ENCODE data around the gene PSMD9.
"Not testable (repeated sequence)": the region's sequence is repeated elsewhere in the genome, so short reads cannot be mapped to it uniquely, and the experiment has no call there.

The PSMD9 gene

GRCh38 chr12:121872546-121873215 is 15.9 kb upstream of the PSMD9 start:
- no peak for FAIRE-seq
- DNase-seq (ENCODE audit: extremely low spot score, insufficient read length, low read depth): no peak

- FAIRE-seq: no peak
- DNase-seq (ENCODE audit: extremely low spot score, insufficient read length, low read depth): no peak
Measured at GRCh38 chr12:121873216-121873569, 15.4 kb upstream of the PSMD9 start.

GRCh38 chr12:121874071-121874470 is 14.5 kb upstream of the PSMD9 start:
- FAIRE-seq: no peak

GRCh38 chr12:121875582-121875981 is 13.0 kb upstream of the PSMD9 start:
- no peak for FAIRE-seq
- DNase-seq (ENCODE audit: extremely low spot score, insufficient read length, low read depth): no peak

More at GRCh38 chr12:121874071-121874470, 14.5 kb upstream of the PSMD9 start:
- DNase-seq (ENCODE audit: extremely low spot score, insufficient read length, low read depth): no peak

- DNase-seq (ENCODE audit: extremely low spot score, insufficient read length, low read depth); FAIRE-seq: not testable (repeated sequence)
Measured at GRCh38 chr12:121876080-121876447, 12.5 kb upstream of the PSMD9 start.

- FAIRE-seq: no peak
- DNase-seq (ENCODE audit: extremely low spot score, insufficient read length, low read depth): no peak
Measured at GRCh38 chr12:121883315-121883660, 5.3 kb upstream of the PSMD9 start.

- FAIRE-seq; DNase-seq (ENCODE audit: extremely low spot score, insufficient read length, low read depth): not testable (repeated sequence)
Measured at GRCh38 chr12:121885129-121885528, 3.5 kb upstream of the PSMD9 start.

- DNase-seq (ENCODE audit: extremely low spot score, insufficient read length, low read depth): no peak
- FAIRE-seq: no peak
Measured at GRCh38 chr12:121888083-121888477, 510 bp upstream of the PSMD9 start.

GRCh38 chr12:121889274-121889624 is 659 bp downstream of the PSMD9 start:
- DNase-seq (ENCODE audit: extremely low spot score, insufficient read length, low read depth) (no peak), FAIRE-seq (no peak)

GRCh38 chr12:121889661-121890060 is 1.1 kb downstream of the PSMD9 start:
- not testable (repeated sequence) for DNase-seq (ENCODE audit: extremely low spot score, insufficient read length, low read depth); FAIRE-seq

GRCh38 chr12:121892673-121893561 is 4.3 kb downstream of the PSMD9 start:
- FAIRE-seq (no peak), DNase-seq (ENCODE audit: extremely low spot score, insufficient read length, low read depth) (no peak)

GRCh38 chr12:121893961-121894460 is 5.4 kb downstream of the PSMD9 start:
- no peak for DNase-seq (ENCODE audit: extremely low spot score, insufficient read length, low read depth)
- no peak for FAIRE-seq

GRCh38 chr12:121894633-121895032 is 6.0 kb downstream of the PSMD9 start:
- no peak for DNase-seq (ENCODE audit: extremely low spot score, insufficient read length, low read depth)
- FAIRE-seq: no peak

- FAIRE-seq: no peak
Measured at GRCh38 chr12:121898287-121898686, 9.7 kb downstream of the PSMD9 start.

GRCh38 chr12:121899590-121899989 is 11.0 kb downstream of the PSMD9 start:
- FAIRE-seq: no peak
- no peak for DNase-seq (ENCODE audit: extremely low spot score, insufficient read length, low read depth)

More at GRCh38 chr12:121898287-121898686, 9.7 kb downstream of the PSMD9 start:
- DNase-seq (ENCODE audit: extremely low spot score, insufficient read length, low read depth): no peak

GRCh38 chr12:121903202-121903601 is 14.6 kb downstream of the PSMD9 start:
- DNase-seq (ENCODE audit: extremely low spot score, insufficient read length, low read depth): no peak

GRCh38 chr12:121905746-121906145 is 17.2 kb downstream of the PSMD9 start:
- DNase-seq (ENCODE audit: extremely low spot score, insufficient read length, low read depth) (no peak), FAIRE-seq (no peak)

More at GRCh38 chr12:121903202-121903601, 14.6 kb downstream of the PSMD9 start:
- no peak for FAIRE-seq

- DNase-seq (ENCODE audit: extremely low spot score, insufficient read length, low read depth) (no peak), FAIRE-seq (no peak)
Measured at GRCh38 chr12:121908702-121909101, 20.1 kb downstream of the PSMD9 start.

- FAIRE-seq: peak; percentile 68
Measured at GRCh38 chr12:121911824-121912585, 23.4 kb downstream of the PSMD9 start.

GRCh38 chr12:121915841-121916321 is 27.3 kb downstream of the PSMD9 start:
- DNase-seq (ENCODE audit: extremely low spot score, insufficient read length, low read depth) (no peak), FAIRE-seq (no peak)

More at GRCh38 chr12:121911824-121912585, 23.4 kb downstream of the PSMD9 start:
- no peak for DNase-seq (ENCODE audit: extremely low spot score, insufficient read length, low read depth)
